ENCODE results near the gene SETDB1. TPM values are rescaled to one million over a fixed set of nuclear protein-coding genes. Genes with fewer than 3 reads are reported as not detected.

SETDB1 gene
- total and polyA plus RNA-seq, 2 of the 13 experiments (the other 11 are each of a cell fraction or from before 2014, with no cell fraction given): 33.1 to 34.6 TPM

GRCh38 chr1:150970808-150971582, 44.8 kb downstream of the SETDB1 start:
- intact Hi-C loops (cut with micrococcal nuclease; ENCODE audit: unreplicated experiment): loop anchor here (5.0 kb wide), 1 partner anchor 36 kb away; the partner anchor contains the start of genes MINDY1 and PRUNE1
- peak; percentile 73 for ATAC-seq
- TF ChIP-seq ZGPAT (CRISPR knock-in tag; IDR thresholded peaks at IDR 0.05) (peak; percentile 60; the same call in 1 of the 2 replicates), ZSCAN29 (CRISPR knock-in tag; conservative IDR thresholded peaks at IDR 0.05) (no peak), HNF4G (IDR thresholded peaks at IDR 0.05; ENCODE audit: borderline replicate concordance, low read depth, low read length) (peak; percentile 100), HNF4G (CRISPR knock-in tag; IDR thresholded peaks at IDR 0.05; ENCODE audit: borderline replicate concordance, low read depth) (peak; percentile 99), AHR (CRISPR knock-in tag; IDR thresholded peaks at IDR 0.05) (no peak), ZNF850 (CRISPR knock-in tag; conservative IDR thresholded peaks at IDR 0.05) (no peak), HIVEP1 (CRISPR knock-in tag; IDR thresholded peaks at IDR 0.05) (peak; percentile 70), SKIL (CRISPR knock-in tag; IDR thresholded peaks at IDR 0.05; ENCODE audit: borderline replicate concordance) (peak; percentile 75; the same call in 1 of the 2 replicates), ZNF891 (CRISPR knock-in tag; IDR thresholded peaks at IDR 0.05) (no peak), NFIC (IDR thresholded peaks at IDR 0.05; ENCODE audit: low read length) (no peak; the same call in 1 of the 2 replicates), POGK (CRISPR knock-in tag; conservative IDR thresholded peaks at IDR 0.05) (peak; percentile 62; the same call in 1 of the 2 replicates), FOXJ3 (CRISPR knock-in tag; IDR thresholded peaks at IDR 0.05; ENCODE audit: borderline replicate concordance) (no peak), ZNF136 (CRISPR knock-in tag; IDR thresholded peaks at IDR 0.05; ENCODE audit: low read depth) (no peak), RCOR2 (CRISPR knock-in tag; IDR thresholded peaks at IDR 0.05) (peak; percentile 83), PHB2 (IDR thresholded peaks at IDR 0.05; ENCODE audit: partially characterized antibody) (no peak), RARA (CRISPR knock-in tag; IDR thresholded peaks at IDR 0.05) (peak; percentile 92), DPF2 (CRISPR knock-in tag; IDR thresholded peaks at IDR 0.05; ENCODE audit: borderline replicate concordance, low read depth) (peak; percentile 76)

More at GRCh38 chr1:150970808-150971582, 44.8 kb downstream of the SETDB1 start:
- peaks cover 26% of the 10 kb centered on the region for H4K20me1 ChIP-seq (ENCODE audit: insufficient read depth, low read length)
- H3K27ac ChIP-seq (ENCODE audit: extremely low read length, insufficient read depth, low read length): peak overlapping the region; percentile 96
- peak overlapping the region; percentile 98 for H3K4me2 ChIP-seq (ENCODE audit: low read depth, low read length)
- peaks cover 56% of the 10 kb centered on the region for H3K4me1 ChIP-seq (ENCODE audit: insufficient read depth, low read length)
- no peak overlapping the region for H2AFZ ChIP-seq (ENCODE audit: low read length)
- in situ Hi-C loops (cut with HindIII; ENCODE audit: extremely low pct_ligation_motif_present, low pct_unique_long_range_greater_than_20kb): no loop called here
- 22% methylated on average over 10 of the region's 11 CpGs for whole genome bisulfite sequencing (ENCODE audit: low lambda C conversion rate)
- DNase-seq (ENCODE audit: low spot score) (peak; percentile 97), FAIRE-seq (peak; percentile 99)
- no peaks in the 10 kb centered on the region for H3K9me3 ChIP-seq (ENCODE audit: low read length)
- BruUV-seq (replicated peaks): no TSS peak
- peaks cover 63% of the 10 kb centered on the region for H3K79me2 ChIP-seq (ENCODE audit: insufficient read depth, low read length)
- H3K4me3 ChIP-seq (replicated peaks in 1 of 3; ENCODE audit: insufficient read depth in 1 of 3, low read depth in 2 of 3, low read length in 3 of 3): peak overlapping the region; percentile 35 to 89 (median 42)
- ChIA-PET CTCF (ENCODE audit: low intra/inter-chr PET ratio, low total read pairs) (interaction anchor here (2.5 kb wide), 1 partner anchor 10 kb away, joined by 18 read pairs; the partner anchor contains the start of gene ANXA9), POLR2A (interaction anchor here (0.6 to 10.3 kb wide), 20 partner anchors 8 to 423 kb away, joined by 3 to 114 read pairs (median 5); partner anchors contain the start of genes ANXA9, ENSA, MINDY1 and SETDB1)
- peaks cover 22 to 34% of the 10 kb centered on the region in 2 experiments for H3K36me3 ChIP-seq (replicated peaks in 1 of 2; ENCODE audit: control insufficient read depth in 1 of 2, insufficient read depth in 2 of 2, low read length in 2 of 2)
- peak overlapping the region; percentile 97 for H3K9ac ChIP-seq (ENCODE audit: insufficient read depth, low read depth, low read length)
- H3K27me3 ChIP-seq (ENCODE audit: control insufficient read depth in 1 of 2, insufficient read depth in 2 of 2, low read length in 2 of 2): no peaks in the 10 kb centered on the region; a peak in 1 of 5 replicates
